Ishikawa (cell line): ENCODE measurements around the gene GPR151.

Source experiments
- CEBPB ChIP-seq: IDR thresholded peaks from 2 replicates; pipeline ENCODE4 v1.6.1; 2012
- CREB1 ChIP-seq: IDR thresholded peaks from 2 replicates; pipeline ENCODE4 v1.6.1; 2012; ENCODE audit warnings: low read depth
- EGR1 ChIP-seq: IDR thresholded peaks from 2 replicates; pipeline ENCODE4 v1.6.1; 2012
- EP300 ChIP-seq: IDR thresholded peaks from 2 replicates; pipeline ENCODE4 v1.6.1; 2012; ENCODE audit warnings: borderline replicate concordance
- FOXM1 ChIP-seq: IDR thresholded peaks from 2 replicates; pipeline ENCODE4 v1.6.1; 2012; ENCODE audit warnings: low read depth, borderline replicate concordance
- NFIC ChIP-seq: IDR thresholded peaks from 2 replicates; pipeline ENCODE4 v1.6.1; 2012
- RAD21 ChIP-seq: IDR thresholded peaks from 2 replicates; pipeline ENCODE4 v1.6.1; 2012; ENCODE audit warnings: low read depth
- TAF1 ChIP-seq: IDR thresholded peaks from 2 replicates; pipeline ENCODE4 v1.6.1; 2012; ENCODE audit warnings: low read depth, mild to moderate bottlenecking
- TCF12 ChIP-seq: IDR thresholded peaks from 2 replicates; pipeline ENCODE4 v1.6.1; 2012; ENCODE audit warnings: low read depth
- TEAD4 ChIP-seq: IDR thresholded peaks from 2 replicates; pipeline ENCODE4 v1.6.1; 2012
- YY1 ChIP-seq: IDR thresholded peaks from 2 replicates; pipeline ENCODE4 v1.6.1; 2012; ENCODE audit warnings: low read depth
- ZBTB7A ChIP-seq: IDR thresholded peaks from 2 replicates; pipeline ENCODE4 v1.6.1; 2012; ENCODE audit warnings: low read depth
- TF ChIP-seq, protein P1 (sequence below): IDR thresholded peaks from 2 replicates; pipeline ENCODE4 v1.6.1; 2012
- TF ChIP-seq, protein P2 (sequence below): IDR thresholded peaks from 2 replicates; pipeline ENCODE4 v1.6.1; 2012; ENCODE audit warnings: low read depth, mild to moderate bottlenecking
- TF ChIP-seq, protein P3 (sequence below): IDR thresholded peaks from 2 replicates; pipeline ENCODE4 v1.6.1; 2012

The GPR151 gene

GRCh38 chr5:146521403-146522106 is 5.6 kb upstream of the GPR151 start:
- TF ChIP-seq EGR1 (no peak), RAD21 (no peak), YY1 (no peak)

DNA sequence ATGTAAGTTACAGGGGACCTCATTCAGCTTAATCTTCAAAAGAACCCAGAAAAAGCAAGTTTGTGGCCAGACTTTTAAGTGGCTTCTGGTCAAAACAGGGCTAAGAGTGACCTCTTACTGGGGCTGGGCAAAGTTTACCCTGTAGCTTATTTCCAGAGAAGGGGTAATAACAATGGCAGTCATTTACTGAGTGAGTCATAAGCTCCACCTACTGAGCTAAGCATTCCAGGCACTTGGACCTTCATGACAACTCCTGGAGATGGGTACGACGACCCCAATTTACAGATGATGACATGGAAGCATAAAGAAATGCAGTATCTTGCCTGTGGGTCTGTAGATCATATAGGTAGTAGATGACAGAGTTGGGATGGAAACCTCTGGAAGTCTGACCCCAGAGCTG is 4.7 kb upstream of the GPR151 start:
- TF ChIP-seq, protein P1, sequence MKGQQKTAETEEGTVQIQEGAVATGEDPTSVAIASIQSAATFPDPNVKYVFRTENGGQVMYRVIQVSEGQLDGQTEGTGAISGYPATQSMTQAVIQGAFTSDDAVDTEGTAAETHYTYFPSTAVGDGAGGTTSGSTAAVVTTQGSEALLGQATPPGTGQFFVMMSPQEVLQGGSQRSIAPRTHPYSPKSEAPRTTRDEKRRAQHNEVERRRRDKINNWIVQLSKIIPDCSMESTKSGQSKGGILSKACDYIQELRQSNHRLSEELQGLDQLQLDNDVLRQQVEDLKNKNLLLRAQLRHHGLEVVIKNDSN: no peak
- TF ChIP-seq FOXM1 (no peak), EGR1 (no peak), CREB1 (no peak), TCF12 (no peak), NFIC (no peak), TAF1 (no peak), YY1 (no peak), EP300 (no peak), ZBTB7A (no peak), TEAD4 (no peak), CEBPB (no peak), RAD21 (no peak)
- TF ChIP-seq, protein P2, sequence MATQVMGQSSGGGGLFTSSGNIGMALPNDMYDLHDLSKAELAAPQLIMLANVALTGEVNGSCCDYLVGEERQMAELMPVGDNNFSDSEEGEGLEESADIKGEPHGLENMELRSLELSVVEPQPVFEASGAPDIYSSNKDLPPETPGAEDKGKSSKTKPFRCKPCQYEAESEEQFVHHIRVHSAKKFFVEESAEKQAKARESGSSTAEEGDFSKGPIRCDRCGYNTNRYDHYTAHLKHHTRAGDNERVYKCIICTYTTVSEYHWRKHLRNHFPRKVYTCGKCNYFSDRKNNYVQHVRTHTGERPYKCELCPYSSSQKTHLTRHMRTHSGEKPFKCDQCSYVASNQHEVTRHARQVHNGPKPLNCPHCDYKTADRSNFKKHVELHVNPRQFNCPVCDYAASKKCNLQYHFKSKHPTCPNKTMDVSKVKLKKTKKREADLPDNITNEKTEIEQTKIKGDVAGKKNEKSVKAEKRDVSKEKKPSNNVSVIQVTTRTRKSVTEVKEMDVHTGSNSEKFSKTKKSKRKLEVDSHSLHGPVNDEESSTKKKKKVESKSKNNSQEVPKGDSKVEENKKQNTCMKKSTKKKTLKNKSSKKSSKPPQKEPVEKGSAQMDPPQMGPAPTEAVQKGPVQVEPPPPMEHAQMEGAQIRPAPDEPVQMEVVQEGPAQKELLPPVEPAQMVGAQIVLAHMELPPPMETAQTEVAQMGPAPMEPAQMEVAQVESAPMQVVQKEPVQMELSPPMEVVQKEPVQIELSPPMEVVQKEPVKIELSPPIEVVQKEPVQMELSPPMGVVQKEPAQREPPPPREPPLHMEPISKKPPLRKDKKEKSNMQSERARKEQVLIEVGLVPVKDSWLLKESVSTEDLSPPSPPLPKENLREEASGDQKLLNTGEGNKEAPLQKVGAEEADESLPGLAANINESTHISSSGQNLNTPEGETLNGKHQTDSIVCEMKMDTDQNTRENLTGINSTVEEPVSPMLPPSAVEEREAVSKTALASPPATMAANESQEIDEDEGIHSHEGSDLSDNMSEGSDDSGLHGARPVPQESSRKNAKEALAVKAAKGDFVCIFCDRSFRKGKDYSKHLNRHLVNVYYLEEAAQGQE: no peak
- TF ChIP-seq, protein P3, sequence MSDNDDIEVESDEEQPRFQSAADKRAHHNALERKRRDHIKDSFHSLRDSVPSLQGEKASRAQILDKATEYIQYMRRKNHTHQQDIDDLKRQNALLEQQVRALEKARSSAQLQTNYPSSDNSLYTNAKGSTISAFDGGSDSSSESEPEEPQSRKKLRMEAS: no peak

- TF ChIP-seq TAF1 (no peak), FOXM1 (no peak), RAD21 (no peak), TEAD4 (no peak), YY1 (no peak), ZBTB7A (no peak), EGR1 (no peak), EP300 (no peak), CREB1 (no peak), NFIC (no peak), CEBPB (no peak)
- TF ChIP-seq, protein P1: no peak
- TF ChIP-seq, protein P3: no peak
- TF ChIP-seq, protein P2: no peak
Measured at GRCh38 chr5:146519554-146519953, 3.6 kb upstream of the GPR151 start.

DNA sequence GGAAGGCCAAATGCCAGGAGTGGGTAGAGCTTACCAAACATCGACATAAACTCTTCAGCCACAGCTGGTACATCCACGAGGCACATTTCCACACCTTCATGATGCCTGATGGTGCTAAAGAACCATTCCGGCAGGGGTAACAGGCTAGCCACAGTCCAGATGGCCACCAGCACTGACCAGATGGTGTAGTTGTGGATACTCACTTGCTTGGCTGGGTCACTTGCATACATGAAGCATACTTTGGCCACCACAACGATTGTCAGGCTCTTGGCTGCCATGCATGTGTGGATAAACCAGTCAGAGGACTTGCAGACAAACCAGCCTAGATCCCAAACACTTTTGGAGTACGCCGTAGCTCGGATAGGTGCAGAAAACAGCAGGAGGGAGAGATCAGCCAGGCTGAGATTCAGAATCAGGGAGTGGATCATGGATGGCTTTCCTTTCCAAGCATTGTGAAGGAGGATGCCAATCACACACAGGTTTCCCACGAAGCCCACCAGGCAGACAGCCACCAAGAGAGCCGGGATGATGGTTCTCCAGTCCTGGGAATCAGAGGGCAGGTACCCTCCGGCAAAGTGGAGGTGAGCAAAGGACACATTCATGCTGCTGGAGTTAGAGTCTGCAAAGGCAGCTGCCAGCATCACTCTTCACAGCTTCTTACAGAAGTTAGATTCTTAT is 378 bp downstream of the GPR151 start:
- TF ChIP-seq CREB1: no peak
- no peak for TF ChIP-seq FOXM1
- TF ChIP-seq, protein P1: no peak
- TF ChIP-seq TAF1: no peak
- TF ChIP-seq RAD21: no peak
- no peak for TF ChIP-seq ZBTB7A
- TF ChIP-seq, protein P3: no peak

GRCh38 chr5:146514575-146514974 is 1.4 kb downstream of the GPR151 start:
- no peak for TF ChIP-seq TCF12
- no peak for TF ChIP-seq TAF1
- no peak for TF ChIP-seq EGR1
- TF ChIP-seq, protein P3: no peak
- no peak for TF ChIP-seq CEBPB
- no peak for TF ChIP-seq RAD21
- no peak for TF ChIP-seq ZBTB7A
- no peak for TF ChIP-seq YY1
- TF ChIP-seq FOXM1: no peak
- no peak for TF ChIP-seq CREB1
- TF ChIP-seq, protein P2: no peak
